Neural cell (in vitro differentiated cells): ENCODE data around the gene GIMAP2.

Experiments
- POLR2AphosphoS5 ChIP-seq: IDR thresholded peaks from 2 replicates; pipeline ENCODE4 v1.6.1; 2012
- RAD21 ChIP-seq: fragments of 450-650 bp; conservative IDR thresholded peaks from 2 replicates; pipeline ENCODE4 v1.6.1; 2014; ENCODE audit warnings: antibody characterized with exemption, mild to moderate bottlenecking, moderate library complexity
- TF ChIP-seq, protein P1 (sequence below): fragments of 450-650 bp; IDR thresholded peaks from 2 replicates; pipeline ENCODE4 v1.5.1; 2014; ENCODE audit warnings: antibody characterized with exemption, mild to moderate bottlenecking, moderate library complexity; ENCODE audit not compliant: poor library complexity, severe bottlenecking

DNA sequence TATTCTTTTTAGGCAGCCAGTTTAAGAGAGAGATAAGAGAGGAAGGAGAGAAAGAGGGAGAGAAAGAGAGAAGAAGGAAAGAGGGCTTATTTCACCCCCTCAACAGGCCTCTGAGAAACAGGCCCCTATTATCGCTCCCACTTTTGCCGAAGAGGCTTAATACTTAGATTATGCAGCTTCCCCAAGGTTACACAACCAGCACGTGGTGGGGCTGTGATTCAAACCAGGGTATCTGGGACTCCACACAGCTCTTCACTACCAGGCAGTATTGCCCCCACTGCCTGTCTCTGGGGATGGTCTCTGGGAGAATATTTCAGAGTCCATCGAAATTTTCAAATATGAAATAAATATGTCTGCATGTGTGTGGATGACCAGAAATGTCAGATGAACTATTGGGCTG, 33.9 kb downstream of the GIMAP2 start:
- TF ChIP-seq, protein P1, sequence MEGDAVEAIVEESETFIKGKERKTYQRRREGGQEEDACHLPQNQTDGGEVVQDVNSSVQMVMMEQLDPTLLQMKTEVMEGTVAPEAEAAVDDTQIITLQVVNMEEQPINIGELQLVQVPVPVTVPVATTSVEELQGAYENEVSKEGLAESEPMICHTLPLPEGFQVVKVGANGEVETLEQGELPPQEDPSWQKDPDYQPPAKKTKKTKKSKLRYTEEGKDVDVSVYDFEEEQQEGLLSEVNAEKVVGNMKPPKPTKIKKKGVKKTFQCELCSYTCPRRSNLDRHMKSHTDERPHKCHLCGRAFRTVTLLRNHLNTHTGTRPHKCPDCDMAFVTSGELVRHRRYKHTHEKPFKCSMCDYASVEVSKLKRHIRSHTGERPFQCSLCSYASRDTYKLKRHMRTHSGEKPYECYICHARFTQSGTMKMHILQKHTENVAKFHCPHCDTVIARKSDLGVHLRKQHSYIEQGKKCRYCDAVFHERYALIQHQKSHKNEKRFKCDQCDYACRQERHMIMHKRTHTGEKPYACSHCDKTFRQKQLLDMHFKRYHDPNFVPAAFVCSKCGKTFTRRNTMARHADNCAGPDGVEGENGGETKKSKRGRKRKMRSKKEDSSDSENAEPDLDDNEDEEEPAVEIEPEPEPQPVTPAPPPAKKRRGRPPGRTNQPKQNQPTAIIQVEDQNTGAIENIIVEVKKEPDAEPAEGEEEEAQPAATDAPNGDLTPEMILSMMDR = no peak
- TF ChIP-seq RAD21 (no peak), POLR2AphosphoS5 (no peak)
